DND-41 (cell line): ENCODE data around the gene ANKRD13B.

Experiments
- ATAC-seq: fragments of 200-7000 bp; cut with Tn5 transposase; 3 replicates; pipeline ENCODE4 v1.9.1; 2021; ENCODE audit warnings: low read depth; ENCODE audit not compliant: insufficient read depth
- DNase-seq: peaks from one replicate; pipeline ENCODE4 v3.0.0-alpha.2; 2020
- H2AFZ ChIP-seq: 2 replicates; pipeline ENCODE4 v1.6.0; 2012; ENCODE audit warnings: low read depth, low read length
- H3K27ac ChIP-seq: 2 replicates; pipeline ENCODE4 v1.5.1; 2012; ENCODE audit warnings: low read length, inconsistent platforms
- H3K27me3 ChIP-seq: fragments of 200-600 bp; sonication (generic); 2 replicates; pipeline ENCODE4 v1.6.0; 2012; ENCODE audit warnings: low read length, mild to moderate bottlenecking, inconsistent platforms; ENCODE audit not compliant: insufficient read depth, poor library complexity
- H3K36me3 ChIP-seq: 2 replicates; pipeline ENCODE4 v1.5.1; 2012; ENCODE audit warnings: low read length, inconsistent platforms; ENCODE audit not compliant: insufficient read depth
- H3K4me1 ChIP-seq: 2 replicates; pipeline ENCODE4 v1.5.1; 2012; ENCODE audit warnings: mild to moderate bottlenecking, low read length; ENCODE audit not compliant: insufficient read depth
- H3K4me2 ChIP-seq: 2 replicates; pipeline ENCODE4 v1.6.0; 2012; ENCODE audit warnings: mild to moderate bottlenecking, moderate library complexity, low read length, inconsistent platforms; ENCODE audit not compliant: insufficient read depth
- H3K4me3 ChIP-seq, 2 experiments: fragments of 200-600 bp in 1 of 2; shearing (Covaris generic) in 1 of 2; 2 replicates each; pipeline ENCODE4 v1.5.1; 2012 to 2016; ENCODE audit warnings: inconsistent platforms in 2 of 2, low read length in 2 of 2, mild to moderate bottlenecking in 2 of 2, low read depth in 1 of 2, moderate library complexity in 1 of 2
- H3K79me2 ChIP-seq: 2 replicates; pipeline ENCODE4 v1.6.0; 2012; ENCODE audit warnings: low read length, inconsistent platforms; ENCODE audit not compliant: insufficient read depth
- H3K9ac ChIP-seq: 2 replicates; pipeline ENCODE4 v1.6.0; 2012; ENCODE audit warnings: low read depth, mild to moderate bottlenecking, inconsistent platforms, low read length, moderate library complexity
- H3K9me3 ChIP-seq: 2 replicates; pipeline ENCODE4 v1.5.1; 2012; ENCODE audit warnings: low read length, moderate library complexity, mild to moderate bottlenecking, inconsistent platforms; ENCODE audit not compliant: insufficient read depth, severe bottlenecking
- H4K20me1 ChIP-seq: 2 replicates; pipeline ENCODE4 v1.6.0; 2012; ENCODE audit warnings: low read length; ENCODE audit not compliant: insufficient read depth
- EZH2 ChIP-seq: IDR thresholded peaks from 3 replicates; pipeline ENCODE4 v1.6.1; 2012; ENCODE audit warnings: borderline replicate concordance, low read depth, mild to moderate bottlenecking, moderate library complexity, low read length, inconsistent platforms; ENCODE audit not compliant: severe bottlenecking
- TF ChIP-seq, protein P1 (sequence below): IDR thresholded peaks from 2 replicates; pipeline ENCODE4 v1.5.1; 2012; ENCODE audit warnings: borderline replicate concordance, low read length, moderate library complexity, mild to moderate bottlenecking; ENCODE audit not compliant: poor library complexity, severe bottlenecking; ENCODE audit errors: extremely low read depth

Gene ANKRD13B

DNA sequence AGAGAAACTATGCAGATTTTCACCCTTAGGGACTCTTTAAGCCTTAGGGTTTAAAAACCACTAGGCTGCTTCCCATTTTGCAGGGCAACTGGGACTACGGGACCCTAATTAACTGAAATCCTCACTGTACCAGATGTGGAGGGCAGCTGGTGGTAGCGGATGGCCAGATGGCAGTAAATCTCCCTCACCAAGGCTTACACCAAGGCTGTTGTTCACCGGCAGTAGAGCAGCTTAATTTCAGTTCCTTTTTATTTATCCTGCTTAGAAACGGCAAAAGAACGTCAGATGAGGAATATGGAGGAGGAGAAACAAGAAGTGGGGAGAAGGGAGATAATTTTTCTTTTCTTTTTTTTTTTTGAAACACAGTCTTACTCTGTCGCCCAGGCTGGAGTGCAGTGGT lies 32.6 kb upstream of the ANKRD13B start:
- Histone ChIP-seq H3K9me3 (no peaks in the 10 kb centered on the region), H3K9ac (no peak overlapping the region), H4K20me1 (peaks cover 6% of the 10 kb centered on the region), H3K79me2 (0 out of 2 replicates have a peak, but pooled peaks cover 1% of the 10 kb centered on the region), H3K4me3 (no peak overlapping the region), H3K27ac (no peak overlapping the region), H3K4me1 (peaks cover 10% of the 10 kb centered on the region), H2AFZ (no peak overlapping the region), H3K36me3 (peaks cover 13% of the 10 kb centered on the region), H3K27me3 (no peaks in the 10 kb centered on the region), H3K4me2 (no peak overlapping the region)
- DNase-seq, result no peak
- no peak for ATAC-seq
- no peak for TF ChIP-seq EZH2
- TF ChIP-seq, protein P1, sequence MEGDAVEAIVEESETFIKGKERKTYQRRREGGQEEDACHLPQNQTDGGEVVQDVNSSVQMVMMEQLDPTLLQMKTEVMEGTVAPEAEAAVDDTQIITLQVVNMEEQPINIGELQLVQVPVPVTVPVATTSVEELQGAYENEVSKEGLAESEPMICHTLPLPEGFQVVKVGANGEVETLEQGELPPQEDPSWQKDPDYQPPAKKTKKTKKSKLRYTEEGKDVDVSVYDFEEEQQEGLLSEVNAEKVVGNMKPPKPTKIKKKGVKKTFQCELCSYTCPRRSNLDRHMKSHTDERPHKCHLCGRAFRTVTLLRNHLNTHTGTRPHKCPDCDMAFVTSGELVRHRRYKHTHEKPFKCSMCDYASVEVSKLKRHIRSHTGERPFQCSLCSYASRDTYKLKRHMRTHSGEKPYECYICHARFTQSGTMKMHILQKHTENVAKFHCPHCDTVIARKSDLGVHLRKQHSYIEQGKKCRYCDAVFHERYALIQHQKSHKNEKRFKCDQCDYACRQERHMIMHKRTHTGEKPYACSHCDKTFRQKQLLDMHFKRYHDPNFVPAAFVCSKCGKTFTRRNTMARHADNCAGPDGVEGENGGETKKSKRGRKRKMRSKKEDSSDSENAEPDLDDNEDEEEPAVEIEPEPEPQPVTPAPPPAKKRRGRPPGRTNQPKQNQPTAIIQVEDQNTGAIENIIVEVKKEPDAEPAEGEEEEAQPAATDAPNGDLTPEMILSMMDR, result no peak

DNA sequence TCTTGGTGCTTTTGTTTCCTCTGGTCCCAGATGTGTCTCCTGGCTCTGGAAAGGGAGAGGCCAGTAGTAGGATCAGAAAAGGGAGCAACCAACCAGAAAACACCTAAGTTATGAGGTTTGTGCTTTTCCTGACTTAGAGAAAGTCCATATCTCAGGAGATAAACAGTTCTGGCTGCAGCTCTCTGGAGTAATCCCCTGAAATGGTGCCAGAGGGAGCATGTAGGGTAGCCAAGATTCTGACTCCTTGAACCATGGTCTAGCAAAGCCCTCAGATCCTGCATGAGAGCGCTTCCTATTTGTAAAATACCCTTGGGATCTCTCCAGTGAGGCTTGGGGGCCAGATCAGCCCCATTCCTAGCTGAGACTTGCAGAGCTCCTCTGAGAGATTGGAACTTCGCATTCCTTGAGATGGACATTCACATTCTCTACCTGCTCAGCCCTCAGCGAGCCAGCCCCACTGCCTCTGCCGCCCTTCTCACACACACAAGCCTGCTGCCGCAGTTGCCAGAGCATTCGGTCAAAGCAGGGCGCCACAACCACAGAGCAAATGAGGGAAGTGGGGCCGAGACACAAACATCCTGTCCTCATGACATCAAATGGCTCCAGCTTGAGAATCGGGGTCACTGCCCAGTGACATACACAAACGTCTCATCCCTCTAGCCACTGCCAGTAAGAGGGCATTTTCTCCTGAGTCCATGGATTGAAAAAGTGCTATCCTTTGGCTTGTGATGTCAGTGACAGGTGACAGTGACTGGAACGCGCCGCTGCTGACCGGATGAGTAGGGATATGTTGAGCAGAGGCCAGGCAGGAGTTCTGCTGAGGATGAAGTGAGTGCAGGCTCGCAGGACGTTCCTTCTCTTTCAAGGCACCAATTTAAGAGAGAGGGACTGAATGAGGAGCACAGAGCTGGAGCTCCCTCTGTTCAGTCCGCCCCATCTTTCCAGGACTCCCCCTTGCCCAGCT lies 31.1 kb upstream of the ANKRD13B start:
- peaks cover 13% of the 10 kb centered on the region for H3K36me3 ChIP-seq
- no peak overlapping the region for H3K27ac ChIP-seq
- peaks cover 9% of the 10 kb centered on the region for H3K27me3 ChIP-seq
- H3K4me2 ChIP-seq, result no peak overlapping the region
- H3K4me1 ChIP-seq, result peaks cover 25% of the 10 kb centered on the region
- no peak overlapping the region for H2AFZ ChIP-seq
- H4K20me1 ChIP-seq, result peaks cover 15% of the 10 kb centered on the region
- H3K79me2 ChIP-seq, result peaks cover 15% of the 10 kb centered on the region
- H3K9me3 ChIP-seq, result no peaks in the 10 kb centered on the region
- no peak overlapping the region for H3K4me3 ChIP-seq
- TF ChIP-seq EZH2, result no peak
- TF ChIP-seq, protein P1, result no peak
- DNase-seq, result no peak
- H3K9ac ChIP-seq, result no peak overlapping the region
- ATAC-seq, result no peak

DNA sequence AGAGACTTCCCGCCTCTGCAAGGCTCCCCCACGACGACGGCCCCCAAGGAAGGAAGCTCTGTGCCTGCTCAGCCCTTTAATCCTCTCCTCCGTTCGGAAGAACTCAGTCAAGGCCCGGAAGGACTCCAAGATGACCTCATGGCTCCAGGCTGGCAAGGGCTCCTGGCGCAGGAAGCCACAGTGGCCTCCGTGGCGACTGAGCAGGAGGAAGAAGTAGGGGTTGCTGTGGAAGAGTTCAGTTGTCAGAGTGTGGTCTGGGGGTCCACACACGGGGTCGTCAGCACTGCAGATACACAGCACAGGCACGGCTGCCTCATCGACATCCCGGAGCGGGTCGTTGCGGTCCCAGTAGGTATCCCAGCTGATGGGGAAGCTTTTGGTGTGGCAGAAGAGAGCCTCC lies 30.3 kb upstream of the ANKRD13B start:
- ATAC-seq, result no peak
- Histone ChIP-seq H3K27me3 (peaks cover 9% of the 10 kb centered on the region), H4K20me1 (peaks cover 15% of the 10 kb centered on the region), H3K4me3 (no peak overlapping the region), H3K9ac (no peak overlapping the region), H3K79me2 (peaks cover 21% of the 10 kb centered on the region), H3K27ac (no peak overlapping the region), H3K9me3 (no peaks in the 10 kb centered on the region), H2AFZ (no peak overlapping the region), H3K4me2 (no peak overlapping the region), H3K36me3 (peaks cover 13% of the 10 kb centered on the region), H3K4me1 (peaks cover 31% of the 10 kb centered on the region)
- no peak for TF ChIP-seq EZH2
- TF ChIP-seq, protein P1, result no peak
- DNase-seq, result no peak
